Measurements from ENCODE around the gene MAST2. TPM values are rescaled to one million over a fixed set of nuclear protein-coding genes. Genes with fewer than 3 reads are reported as not detected.

Gene MAST2
- total and polyA plus RNA-seq, 2 of the 4 experiments (the other 2 are of a cell fraction), result 14.2 to 41.0 TPM

- WGBS, 2 experiments (ENCODE audit: extremely low coverage in 2 of 2, insufficient read length in 1 of 2), result 90% methylated on average over 2 of the region's 5 CpGs; no CpG with 5 or more reads in 1 of the 2 experiments
- H4K91ac ChIP-seq (ENCODE audit: insufficient read depth, low read depth, low read length), result no peak overlapping the region
- no TSS peak for BruUV-seq (replicated peaks)
- no peak overlapping the region for H3K4ac ChIP-seq (ENCODE audit: low read depth, low read length)
- ChIA-PET POLR2A (ENCODE audit: unreplicated experiment) (no interaction called here), CTCF (no interaction called here)
- H2BK120ac ChIP-seq (ENCODE audit: low read depth, low read length), result no peak overlapping the region
- H3K9ac ChIP-seq (ENCODE audit: low read depth, low read length), result no peak overlapping the region
- H4K20me1 ChIP-seq (ENCODE audit: insufficient read depth, low read length), result no peaks in the 10 kb centered on the region
- H2AK9ac ChIP-seq (replicated peaks; ENCODE audit: low read depth, low read length, poor library complexity), result no peak overlapping the region
- intact Hi-C loops (cut with micrococcal nuclease), result no loop called here
- no peak overlapping the region for H2BK5ac ChIP-seq (ENCODE audit: low read depth, low read length, poor library complexity, severe bottlenecking)
- DNase-seq (no peak), ATAC-seq (ENCODE audit: low read depth) (no peak)
- H4K5ac ChIP-seq (ENCODE audit: low read depth, low read length), result no peak overlapping the region
- no peak overlapping the region for H4K8ac ChIP-seq (ENCODE audit: low read depth in 2 of 2, low read length in 2 of 2)
- TF ChIP-seq FOS (IDR thresholded peaks at IDR 0.05; ENCODE audit: low read depth, low read length), result no peak
- no peak for TF ChIP-seq CEBPB (IDR thresholded peaks at IDR 0.05; ENCODE audit: low read depth, low read length)
- no peak for TF ChIP-seq MXI1 (IDR thresholded peaks at IDR 0.05; ENCODE audit: borderline replicate concordance, low read depth, low read length)
- TF ChIP-seq RCOR1 (IDR thresholded peaks at IDR 0.05; ENCODE audit: insufficient replicate concordance, low read length), result no peak
- TF ChIP-seq NFE2L2 (IDR thresholded peaks at IDR 0.05; ENCODE audit: low read depth, low read length), result no peak
- TF ChIP-seq RFX5 (IDR thresholded peaks at IDR 0.05; ENCODE audit: low read depth, low read length), result no peak
- no peak for TF ChIP-seq USF2 (IDR thresholded peaks at IDR 0.05; ENCODE audit: low read depth, low read length)
- H3K14ac ChIP-seq (replicated peaks; ENCODE audit: low read depth, low read length), result no peak overlapping the region
- no peaks in the 10 kb centered on the region for H3K9me1 ChIP-seq (ENCODE audit: insufficient read depth, low read length)
- no peaks in the 10 kb centered on the region for H3K4me1 ChIP-seq (ENCODE audit: control insufficient read depth, insufficient read depth, low read length)
- dilution Hi-C loops (cut with HindIII; ENCODE audit: low sequenced_read_pairs, unreplicated experiment), result no loop called here
- no peak overlapping the region for H2BK20ac ChIP-seq (ENCODE audit: low read depth, low read length)
- H3K4me2 ChIP-seq (ENCODE audit: low read depth, low read length), result no peak overlapping the region
- H3K79me1 ChIP-seq (ENCODE audit: low read depth in 1 of 2, low read length in 2 of 2), result peaks cover 16 to 22% of the 10 kb centered on the region in 2 experiments; a peak in 3 of 4 replicates
- no peaks in the 10 kb centered on the region for H3K27me3 ChIP-seq (ENCODE audit: control insufficient read depth, insufficient read depth, low read length)
- H3K27ac ChIP-seq (ENCODE audit: insufficient read depth, low read length), result no peak overlapping the region
- H3K36me3 ChIP-seq (ENCODE audit: control insufficient read depth, insufficient read depth, low read length), result peaks cover 1% of the 10 kb centered on the region; the same call in 1 of the 2 replicates
- in situ Hi-C loops (cut with MboI; ENCODE audit: low sequenced_read_pairs), result no loop called here
- no peak overlapping the region for H3K4me3 ChIP-seq (ENCODE audit: insufficient read depth, low read depth, low read length)
- no peak overlapping the region for H2AK5ac ChIP-seq (ENCODE audit: low read depth, low read length)
- H2AFZ ChIP-seq (replicated peaks; ENCODE audit: low read length, poor library complexity), result no peak overlapping the region
- no peak overlapping the region for H2BK15ac ChIP-seq (ENCODE audit: low read depth, low read length)
- H3K56ac ChIP-seq (ENCODE audit: extremely low read depth, insufficient read depth, low read length), result no peak overlapping the region
- no peak overlapping the region for H3K18ac ChIP-seq (ENCODE audit: low read depth, low read length)
- no peak overlapping the region for H3K23ac ChIP-seq (ENCODE audit: low read depth, low read length)
- no peaks in the 10 kb centered on the region for H3K9me3 ChIP-seq (ENCODE audit: control insufficient read depth, insufficient read depth, low read length)
These were observed 176.4 kb downstream of the MAST2 start for GRCh38 chr1:45979778-45980176.

Measured in IMR-90 (cell line).